ENCODE results near the gene ASH1L. TPM values are rescaled to one million over a fixed set of nuclear protein-coding genes. Genes with fewer than 3 reads are reported as not detected.
A peak's percentile ranks its signal among the peaks of the same experiment; 100 is the strongest.
"Not testable (repeated sequence)": the region's sequence is repeated elsewhere in the genome, so short reads cannot be mapped to it uniquely, and the experiment has no call there.

The ASH1L gene
- total RNA-seq, 1 experiment from 2014 or later: 71.8 TPM

GRCh38 chr1:155329980-155330598 is 232.5 kb downstream of the ASH1L start:
- peaks cover 14% of the 10 kb centered on the region for H3K4me1 Mint-ChIP-seq (ENCODE audit: low read depth, unreplicated experiment)
- BruUV-seq (replicated peaks): no TSS peak
- peaks cover 61% of the 10 kb centered on the region for H3K36me3 Mint-ChIP-seq (ENCODE audit: insufficient read depth, unreplicated experiment)
- no peak overlapping the region for H3K4me3 Mint-ChIP-seq (ENCODE audit: low read depth, unreplicated experiment)
- intact Hi-C loops (cut with micrococcal nuclease; ENCODE audit: unreplicated experiment): no loop called here
- no peak for DNase-seq
- H3K27me3 Mint-ChIP-seq (ENCODE audit: unreplicated experiment): no peaks in the 10 kb centered on the region
- no peak overlapping the region for H3K27ac Mint-ChIP-seq (ENCODE audit: unreplicated experiment)
- no peak for TF ChIP-seq CTCF (IDR thresholded peaks at IDR 0.05; ENCODE audit: unreplicated experiment)
- CTCF ChIA-PET: no interaction called here
- H3K9me3 Mint-ChIP-seq (ENCODE audit: low read depth, unreplicated experiment): no peaks in the 10 kb centered on the region

DNA sequence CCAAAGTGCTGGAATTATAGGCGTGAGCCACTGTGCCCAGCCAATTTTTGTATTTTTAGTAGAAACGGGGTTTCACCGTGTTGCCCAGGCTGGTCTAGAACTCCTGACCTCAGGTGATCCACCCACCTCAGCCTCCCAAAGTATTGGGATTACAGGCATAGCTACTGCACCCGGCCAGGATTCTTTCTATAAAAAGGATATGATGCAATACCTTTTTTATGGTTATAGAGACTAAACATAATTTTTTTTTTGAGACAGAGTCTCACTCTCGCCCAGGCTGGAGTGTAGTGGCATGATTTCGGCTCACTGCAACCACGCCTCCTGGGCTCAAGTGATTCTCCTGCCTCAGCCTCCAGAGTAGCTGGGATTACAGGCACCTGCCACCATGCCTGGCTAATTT is 233.7 kb downstream of the ASH1L start:
- Mint-ChIP-seq H3K4me1 (ENCODE audit: low read depth, unreplicated experiment) (peaks cover 14% of the 10 kb centered on the region), H3K36me3 (ENCODE audit: insufficient read depth, unreplicated experiment) (peaks cover 73% of the 10 kb centered on the region)
- CTCF ChIA-PET: interaction anchor here (1.2 kb wide), 1 partner anchor 78 kb away, joined by 3 read pairs; no protein-coding TSS in a partner anchor
- H3K27ac Mint-ChIP-seq (ENCODE audit: unreplicated experiment); H3K4me3 Mint-ChIP-seq (ENCODE audit: low read depth, unreplicated experiment); H3K27me3 Mint-ChIP-seq (ENCODE audit: unreplicated experiment); BruUV-seq (replicated peaks); DNase-seq; intact Hi-C loops (cut with micrococcal nuclease; ENCODE audit: unreplicated experiment); H3K9me3 Mint-ChIP-seq (ENCODE audit: low read depth, unreplicated experiment): not testable (repeated sequence)

- H3K36me3 Mint-ChIP-seq (ENCODE audit: insufficient read depth, unreplicated experiment): peaks cover 76% of the 10 kb centered on the region
- CTCF ChIA-PET: interaction anchor here (1.2 kb wide), 1 partner anchor 77 kb away, joined by 3 read pairs; no protein-coding TSS in a partner anchor
- H3K9me3 Mint-ChIP-seq (ENCODE audit: low read depth, unreplicated experiment): no peaks in the 10 kb centered on the region
- intact Hi-C loops (cut with micrococcal nuclease; ENCODE audit: unreplicated experiment): no loop called here
- H3K4me3 Mint-ChIP-seq (ENCODE audit: low read depth, unreplicated experiment): no peak overlapping the region
- H3K4me1 Mint-ChIP-seq (ENCODE audit: low read depth, unreplicated experiment): peaks cover 14% of the 10 kb centered on the region
- TF ChIP-seq CTCF (IDR thresholded peaks at IDR 0.05; ENCODE audit: unreplicated experiment): no peak
- H3K27ac Mint-ChIP-seq (ENCODE audit: unreplicated experiment): no peak overlapping the region
- BruUV-seq (replicated peaks): no TSS peak
- DNase-seq: no peak
- H3K27me3 Mint-ChIP-seq (ENCODE audit: unreplicated experiment): no peaks in the 10 kb centered on the region
These were observed 234.6 kb downstream of the ASH1L start for GRCh38 chr1:155327981-155328380.

- H3K27ac Mint-ChIP-seq (ENCODE audit: unreplicated experiment): no peak overlapping the region
- no peaks in the 10 kb centered on the region for H3K9me3 Mint-ChIP-seq (ENCODE audit: low read depth, unreplicated experiment)
- no peaks in the 10 kb centered on the region for H3K27me3 Mint-ChIP-seq (ENCODE audit: unreplicated experiment)
- TF ChIP-seq CTCF (IDR thresholded peaks at IDR 0.05; ENCODE audit: unreplicated experiment): no peak
- H3K4me1 Mint-ChIP-seq (ENCODE audit: low read depth, unreplicated experiment): peaks cover 23% of the 10 kb centered on the region
- peak overlapping the region; percentile 90 for H3K4me3 Mint-ChIP-seq (ENCODE audit: low read depth, unreplicated experiment)
- intact Hi-C loops (cut with micrococcal nuclease; ENCODE audit: unreplicated experiment): no loop called here
- BruUV-seq (replicated peaks): no TSS peak
- CTCF ChIA-PET: no interaction called here
- H3K36me3 Mint-ChIP-seq (ENCODE audit: insufficient read depth, unreplicated experiment): peaks cover 86% of the 10 kb centered on the region
- DNase-seq: no peak
These were observed 236.0 kb downstream of the ASH1L start for GRCh38 chr1:155326631-155327037.

GRCh38 chr1:155326020-155326526 is 236.5 kb downstream of the ASH1L start:
- no peak for DNase-seq
- peaks cover 89% of the 10 kb centered on the region for H3K36me3 Mint-ChIP-seq (ENCODE audit: insufficient read depth, unreplicated experiment)
- intact Hi-C loops (cut with micrococcal nuclease; ENCODE audit: unreplicated experiment): no loop called here
- H3K27me3 Mint-ChIP-seq (ENCODE audit: unreplicated experiment): no peaks in the 10 kb centered on the region
- TF ChIP-seq CTCF (IDR thresholded peaks at IDR 0.05; ENCODE audit: unreplicated experiment): no peak
- H3K4me3 Mint-ChIP-seq (ENCODE audit: low read depth, unreplicated experiment): peak overlapping the region; percentile 90
- H3K4me1 Mint-ChIP-seq (ENCODE audit: low read depth, unreplicated experiment): peaks cover 25% of the 10 kb centered on the region
- H3K9me3 Mint-ChIP-seq (ENCODE audit: low read depth, unreplicated experiment): no peaks in the 10 kb centered on the region
- no TSS peak for BruUV-seq (replicated peaks)
- H3K27ac Mint-ChIP-seq (ENCODE audit: unreplicated experiment): peak overlapping the region; percentile 60
- CTCF ChIA-PET: no interaction called here
